Spleen (tissue), 7 donors: ENCODE data around the gene METTL4.

Source experiments
- POLR2A ChIP-seq, 3 donors: fragments of 450-650 bp; IDR thresholded peaks; one replicate each; pipeline ENCODE4 v1.5.1; 2017; ENCODE audit warnings: antibody characterized with exemption in 3 of 3, mild to moderate bottlenecking in 1 of 3
- POLR2AphosphoS5 ChIP-seq, 3 donors: sonication (generic); formaldehyde crosslinking; IDR thresholded peaks; one replicate each; pipeline ENCODE4 v1.5.1; 2017; ENCODE audit warnings: antibody characterized with exemption in 3 of 3
- TF ChIP-seq, protein P1 (sequence below), 11 experiments: fragments of 200-600 bp in 7 of 11; fragments of 450-650 bp in 4 of 11; sonication (generic) in 4 of 11; IDR thresholded peaks in 8 of 11; conservative IDR thresholded peaks in 3 of 11; 1 replicate in 7 of 11; 2 replicates in 4 of 11; pipeline versions ENCODE4 v1.4.0 to v1.8.0; 2016 to 2021; ENCODE audit warnings: antibody characterized with exemption in 11 of 11, inconsistent platforms in 4 of 11, mild to moderate bottlenecking in 1 of 11
- donor health status: DM: no; HTN: no; CAD: no; lungs with moderate emphysema.
- donor health status: DM: no; HTN: no; CAD: no.
- donor health status: DM: no; HTN: no; CAD: no.

DNA sequence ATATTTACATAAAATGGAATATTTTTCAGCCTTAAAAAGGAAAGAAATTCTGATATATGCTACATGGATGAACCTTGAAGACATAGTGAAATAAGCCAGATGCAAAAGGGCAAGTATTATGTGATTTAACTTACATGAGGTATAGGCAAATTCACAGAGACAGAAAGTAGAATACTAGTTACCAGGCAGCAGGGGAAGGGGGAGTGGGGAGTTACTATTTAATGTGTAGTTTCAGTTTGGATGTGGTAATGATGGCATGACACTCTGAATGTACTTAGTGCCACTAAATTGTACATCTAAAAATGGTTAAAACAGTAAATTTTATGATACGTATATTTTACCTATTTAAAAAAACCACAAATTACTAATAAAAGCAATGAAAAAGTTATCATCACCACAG, 12.1 kb downstream of the METTL4 start:
- TF ChIP-seq, protein P1, sequence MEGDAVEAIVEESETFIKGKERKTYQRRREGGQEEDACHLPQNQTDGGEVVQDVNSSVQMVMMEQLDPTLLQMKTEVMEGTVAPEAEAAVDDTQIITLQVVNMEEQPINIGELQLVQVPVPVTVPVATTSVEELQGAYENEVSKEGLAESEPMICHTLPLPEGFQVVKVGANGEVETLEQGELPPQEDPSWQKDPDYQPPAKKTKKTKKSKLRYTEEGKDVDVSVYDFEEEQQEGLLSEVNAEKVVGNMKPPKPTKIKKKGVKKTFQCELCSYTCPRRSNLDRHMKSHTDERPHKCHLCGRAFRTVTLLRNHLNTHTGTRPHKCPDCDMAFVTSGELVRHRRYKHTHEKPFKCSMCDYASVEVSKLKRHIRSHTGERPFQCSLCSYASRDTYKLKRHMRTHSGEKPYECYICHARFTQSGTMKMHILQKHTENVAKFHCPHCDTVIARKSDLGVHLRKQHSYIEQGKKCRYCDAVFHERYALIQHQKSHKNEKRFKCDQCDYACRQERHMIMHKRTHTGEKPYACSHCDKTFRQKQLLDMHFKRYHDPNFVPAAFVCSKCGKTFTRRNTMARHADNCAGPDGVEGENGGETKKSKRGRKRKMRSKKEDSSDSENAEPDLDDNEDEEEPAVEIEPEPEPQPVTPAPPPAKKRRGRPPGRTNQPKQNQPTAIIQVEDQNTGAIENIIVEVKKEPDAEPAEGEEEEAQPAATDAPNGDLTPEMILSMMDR (IDR thresholded peaks at IDR 0.05 in 8 of 11, conservative IDR thresholded peaks at IDR 0.05 in 3 of 11): no peak
- TF ChIP-seq POLR2AphosphoS5 (IDR thresholded peaks at IDR 0.05): no peak
- TF ChIP-seq POLR2A (IDR thresholded peaks at IDR 0.05): no peak
